PC-9 (cell line): ENCODE results near the gene CACNA1S. TPM values are rescaled to one million over a fixed set of nuclear protein-coding genes. Genes with fewer than 3 reads are reported as not detected.

Experiments used
- BruUV-seq: library from RNA; stranded (reverse); fragments of 400-500 nt; replicated peaks from 2 replicates; lab custom pipeline; 2021; lab: Mats Ljungman, UMichigan
- CTCF ChIA-PET: fragments of 300-600 bp; sonication (Branson Sonifier 250); formaldehyde crosslinking; loops from one replicate; lab custom pipeline; 2022; ENCODE audit warnings: antibody characterized with exemption; lab: Charles Lee
- POLR2A ChIA-PET: fragments of 300-600 bp; sonication (Branson Sonifier 250); formaldehyde crosslinking; loops from one replicate; lab custom pipeline; 2022; ENCODE audit warnings: antibody characterized with exemption; ENCODE audit not compliant: unreplicated experiment; lab: Charles Lee
- DNase-seq, 2 experiments: peaks; one replicate each; pipeline versions ENCODE4 v3.0.0 to v3.0.0-alpha.2; 2015 to 2022; ENCODE audit warnings: mixed read lengths in 1 of 2
- H2AFZ ChIP-seq: fragments of 200-600 bp; sonication (generic); 2 replicates; pipeline ENCODE4 v1.8.1; 2017; ENCODE audit warnings: antibody characterized with exemption
- H3F3A ChIP-seq: fragments of 200-600 bp; sonication (generic); 2 replicates; pipeline ENCODE4 v1.8.1; 2017; ENCODE audit warnings: antibody characterized with exemption, mild to moderate bottlenecking, low read depth; ENCODE audit not compliant: insufficient read depth
- H3K27ac ChIP-seq: fragments of 200-600 bp; sonication (generic); 2 replicates; pipeline ENCODE4 v1.6.1; 2016; ENCODE audit warnings: mixed run types
- H3K27me3 ChIP-seq: fragments of 200-600 bp; sonication (generic); 2 replicates; pipeline ENCODE4 v1.6.1; 2016; ENCODE audit warnings: low read depth, mixed run types; ENCODE audit not compliant: insufficient read depth
- H3K36me3 ChIP-seq: fragments of 200-600 bp; sonication (generic); 2 replicates; pipeline ENCODE4 v1.6.1; 2016; ENCODE audit warnings: low read depth, mixed run types
- H3K4me1 ChIP-seq: fragments of 200-600 bp; sonication (generic); replicated peaks from 2 replicates; pipeline ENCODE4 v1.6.1; 2016; ENCODE audit warnings: mixed run types; ENCODE audit not compliant: insufficient read depth
- H3K4me2 ChIP-seq: fragments of 200-600 bp; sonication (generic); 2 replicates; pipeline ENCODE4 v1.6.1; 2017; ENCODE audit warnings: mixed run types
- H3K4me3 ChIP-seq: fragments of 200-600 bp; sonication (generic); 2 replicates; pipeline ENCODE4 v1.6.1; 2016; ENCODE audit warnings: mixed run types
- H3K79me2 ChIP-seq: fragments of 200-600 bp; sonication (generic); 2 replicates; pipeline ENCODE4 v1.6.1; 2017; ENCODE audit warnings: low read depth, mixed run types
- H3K9me2 ChIP-seq: fragments of 200-600 bp; sonication (generic); 2 replicates; pipeline ENCODE4 v1.8.1; 2017; ENCODE audit warnings: mild to moderate bottlenecking; ENCODE audit not compliant: insufficient read depth
- H3K9me3 ChIP-seq: fragments of 200-600 bp; sonication (generic); 2 replicates; pipeline ENCODE4 v1.8.1; 2016; ENCODE audit warnings: low read depth; ENCODE audit not compliant: insufficient read depth
- H4K20me1 ChIP-seq: fragments of 200-600 bp; sonication (generic); 2 replicates; pipeline ENCODE4 v1.8.1; 2017; ENCODE audit not compliant: insufficient read depth
- EZH2 ChIP-seq: fragments of 200-600 bp; sonication (generic); IDR thresholded peaks from 2 replicates; pipeline ENCODE4 v1.8.0; 2017; ENCODE audit warnings: antibody characterized with exemption, low read depth
- intact Hi-C: fragments of 100-400 bp; cut with micrococcal nuclease; formaldehyde crosslinking; loops from one replicate; pipeline ENCODE4 v1.10.0; 2022; ENCODE audit not compliant: unreplicated experiment
- total RNA-seq: library from RNA; stranded (reverse); gene quantifications from 2 replicates; pipeline ENCODE4 v1.2.3, GENCODE V29; 2021
- TF ChIP-seq, protein P1 (sequence below): fragments of 200-600 bp; sonication (generic); conservative IDR thresholded peaks from 2 replicates; pipeline ENCODE4 v1.6.1; 2017; ENCODE audit warnings: mixed run types, antibody characterized with exemption, mild to moderate bottlenecking, moderate library complexity

Gene CACNA1S
- total RNA-seq, 1 experiment from 2014 or later = not detected

DNA sequence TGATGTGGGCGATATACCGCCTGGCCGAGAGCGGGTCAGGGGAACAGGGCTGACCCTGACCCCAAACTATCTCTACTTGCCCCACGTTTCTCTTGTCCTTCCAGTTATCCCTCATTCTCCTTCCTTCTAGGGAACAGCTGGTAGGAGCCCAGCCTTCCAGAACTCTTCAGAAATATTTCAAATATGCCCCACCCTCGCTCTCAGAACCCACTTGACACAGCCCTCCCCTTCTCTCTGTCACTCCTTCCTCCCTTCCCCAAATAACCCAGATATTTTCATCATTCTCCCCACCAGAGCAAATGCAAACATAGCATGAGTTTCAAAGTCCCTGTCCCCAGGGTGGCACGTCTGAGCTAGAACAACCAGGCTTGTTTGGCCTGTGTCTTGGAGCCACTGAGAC is 1.1 kb downstream of the CACNA1S start:
- Histone ChIP-seq H3K9me3 (no peaks in the 10 kb centered on the region), H3K27ac (no peak overlapping the region), H3K36me3 (no peaks in the 10 kb centered on the region), H3K9me2 (no peaks in the 10 kb centered on the region), H3K27me3 (peaks cover 7% of the 10 kb centered on the region), H2AFZ (no peak overlapping the region), H3F3A (no peaks in the 10 kb centered on the region), H3K4me1 (no peaks in the 10 kb centered on the region; the same call in 1 of the 2 replicates), H4K20me1 (no peaks in the 10 kb centered on the region), H3K4me3 (no peak overlapping the region), H3K79me2 (no peaks in the 10 kb centered on the region), H3K4me2 (no peak overlapping the region)
- no peak for TF ChIP-seq EZH2
- TF ChIP-seq, protein P1, sequence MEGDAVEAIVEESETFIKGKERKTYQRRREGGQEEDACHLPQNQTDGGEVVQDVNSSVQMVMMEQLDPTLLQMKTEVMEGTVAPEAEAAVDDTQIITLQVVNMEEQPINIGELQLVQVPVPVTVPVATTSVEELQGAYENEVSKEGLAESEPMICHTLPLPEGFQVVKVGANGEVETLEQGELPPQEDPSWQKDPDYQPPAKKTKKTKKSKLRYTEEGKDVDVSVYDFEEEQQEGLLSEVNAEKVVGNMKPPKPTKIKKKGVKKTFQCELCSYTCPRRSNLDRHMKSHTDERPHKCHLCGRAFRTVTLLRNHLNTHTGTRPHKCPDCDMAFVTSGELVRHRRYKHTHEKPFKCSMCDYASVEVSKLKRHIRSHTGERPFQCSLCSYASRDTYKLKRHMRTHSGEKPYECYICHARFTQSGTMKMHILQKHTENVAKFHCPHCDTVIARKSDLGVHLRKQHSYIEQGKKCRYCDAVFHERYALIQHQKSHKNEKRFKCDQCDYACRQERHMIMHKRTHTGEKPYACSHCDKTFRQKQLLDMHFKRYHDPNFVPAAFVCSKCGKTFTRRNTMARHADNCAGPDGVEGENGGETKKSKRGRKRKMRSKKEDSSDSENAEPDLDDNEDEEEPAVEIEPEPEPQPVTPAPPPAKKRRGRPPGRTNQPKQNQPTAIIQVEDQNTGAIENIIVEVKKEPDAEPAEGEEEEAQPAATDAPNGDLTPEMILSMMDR = no peak
- BruUV-seq = no TSS peak
- DNase-seq = no peak
- CTCF ChIA-PET = interaction anchor here (0.7 kb wide), 1 partner anchor 324 kb away, joined by 3 read pairs; no protein-coding TSS in a partner anchor
- POLR2A ChIA-PET = no interaction called here
- intact Hi-C loops = loop anchor here (5.0 to 10.0 kb wide), 2 partner anchors 69 to 556 kb away; no protein-coding TSS in a partner anchor

DNA sequence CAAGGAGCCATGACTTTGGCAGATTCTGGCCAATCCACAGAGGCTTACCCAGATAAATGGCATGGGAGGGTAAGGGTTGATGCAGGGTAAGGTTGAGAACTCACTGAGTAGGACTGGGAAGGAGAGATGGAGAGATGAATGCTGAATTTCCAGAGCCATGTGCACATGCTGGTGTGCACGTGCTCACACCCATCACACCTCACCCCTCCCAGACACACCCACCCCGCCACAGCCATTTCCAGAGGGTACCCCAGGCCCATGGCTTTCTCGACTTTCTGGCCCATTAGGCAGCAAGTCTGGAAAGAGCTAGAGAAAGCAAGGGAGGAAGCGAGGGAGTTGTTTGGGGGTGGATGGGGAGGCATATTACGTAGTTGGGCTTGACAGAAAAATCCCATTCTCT is 1.6 kb downstream of the CACNA1S start:
- intact Hi-C loops = loop anchor here (5.0 to 10.0 kb wide), 2 partner anchors 68 to 556 kb away; no protein-coding TSS in a partner anchor
- no peak for TF ChIP-seq EZH2
- TF ChIP-seq, protein P1 = no peak
- Histone ChIP-seq H3K79me2 (no peaks in the 10 kb centered on the region), H3K4me3 (no peak overlapping the region), H3K9me3 (no peaks in the 10 kb centered on the region), H3K4me2 (no peak overlapping the region), H3K27me3 (peaks cover 7% of the 10 kb centered on the region), H3K27ac (no peak overlapping the region), H3K9me2 (no peaks in the 10 kb centered on the region), H3F3A (no peaks in the 10 kb centered on the region), H4K20me1 (no peaks in the 10 kb centered on the region), H3K36me3 (no peaks in the 10 kb centered on the region), H2AFZ (no peak overlapping the region), H3K4me1 (no peaks in the 10 kb centered on the region; the same call in 1 of the 2 replicates)
- no TSS peak for BruUV-seq
- ChIA-PET CTCF (no interaction called here), POLR2A (no interaction called here)
- no peak for DNase-seq

DNA sequence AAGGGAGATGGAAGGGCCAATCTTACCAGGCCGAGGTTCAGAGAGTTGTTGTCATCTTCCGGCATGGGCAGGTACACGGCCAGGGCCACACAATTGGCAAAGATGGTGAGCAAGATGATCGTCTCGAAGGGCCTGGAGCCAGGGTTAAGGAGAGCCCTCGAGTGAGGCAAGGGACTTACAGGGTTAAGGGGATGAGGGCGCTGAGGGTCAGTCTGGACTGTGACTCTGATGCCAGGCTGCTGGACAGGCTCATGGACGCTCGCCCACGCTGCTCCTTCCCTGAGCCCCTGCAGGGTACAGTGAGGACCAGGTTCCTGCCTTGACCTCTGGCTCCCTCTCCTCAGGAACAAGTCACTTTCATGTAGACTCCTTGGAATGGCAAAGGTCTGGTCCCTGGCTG is 2.1 kb downstream of the CACNA1S start:
- H3K79me2 ChIP-seq = no peaks in the 10 kb centered on the region
- H3F3A ChIP-seq = no peaks in the 10 kb centered on the region
- H3K9me2 ChIP-seq = no peaks in the 10 kb centered on the region
- no peak for TF ChIP-seq EZH2
- TF ChIP-seq, protein P1 = no peak
- H3K4me3 ChIP-seq = no peak overlapping the region
- H3K27ac ChIP-seq = no peak overlapping the region
- H3K4me1 ChIP-seq = no peaks in the 10 kb centered on the region; the same call in 1 of the 2 replicates
- intact Hi-C loops = loop anchor here (5.0 to 10.0 kb wide), 2 partner anchors 68 to 555 kb away; no protein-coding TSS in a partner anchor
- ChIA-PET CTCF (no interaction called here), POLR2A (no interaction called here)
- DNase-seq = no peak
- no peak overlapping the region for H3K4me2 ChIP-seq
- no peaks in the 10 kb centered on the region for H4K20me1 ChIP-seq
- H3K27me3 ChIP-seq = peaks cover 7% of the 10 kb centered on the region
- no peaks in the 10 kb centered on the region for H3K36me3 ChIP-seq
- BruUV-seq = no TSS peak
- H3K9me3 ChIP-seq = no peaks in the 10 kb centered on the region
- H2AFZ ChIP-seq = no peak overlapping the region
